Duodenal mucosa (tissue), 2 donors: ENCODE data around the gene ANKEF1.

ENCODE experiments used
- H3K27ac ChIP-seq: one replicate; pipeline ENCODE4 v1.7.0; 2013; ENCODE audit warnings: low read depth, low read length
- H3K27me3 ChIP-seq, 2 donors: one replicate each; pipeline ENCODE4 v1.7.0; 2013; ENCODE audit warnings: low read length in 2 of 2, control low read depth in 1 of 2; ENCODE audit not compliant: insufficient read depth in 2 of 2, control insufficient read depth in 1 of 2
- H3K36me3 ChIP-seq, 2 donors: one replicate each; pipeline ENCODE4 v1.7.0; 2013; ENCODE audit warnings: low read length in 2 of 2, control low read depth in 1 of 2; ENCODE audit not compliant: insufficient read depth in 2 of 2, control insufficient read depth in 1 of 2
- H3K4me1 ChIP-seq, 2 donors: one replicate each; pipeline ENCODE4 v1.7.0; 2013; ENCODE audit warnings: low read length in 2 of 2, control low read depth in 1 of 2; ENCODE audit not compliant: insufficient read depth in 2 of 2, control insufficient read depth in 1 of 2
- H3K4me3 ChIP-seq, 2 donors: one replicate each; pipeline ENCODE4 v1.7.0; 2013; ENCODE audit warnings: low read length in 2 of 2, low read depth in 1 of 2
- H3K9ac ChIP-seq, 2 donors: one replicate each; pipeline ENCODE4 v1.7.0; 2013; ENCODE audit warnings: low read length in 2 of 2, low read depth in 1 of 2
- H3K9me3 ChIP-seq, 2 donors: one replicate each; pipeline ENCODE4 v1.7.0; 2013; ENCODE audit warnings: low read length in 2 of 2, control low read depth in 1 of 2; ENCODE audit not compliant: control insufficient read depth in 1 of 2

The ANKEF1 gene

DNA sequence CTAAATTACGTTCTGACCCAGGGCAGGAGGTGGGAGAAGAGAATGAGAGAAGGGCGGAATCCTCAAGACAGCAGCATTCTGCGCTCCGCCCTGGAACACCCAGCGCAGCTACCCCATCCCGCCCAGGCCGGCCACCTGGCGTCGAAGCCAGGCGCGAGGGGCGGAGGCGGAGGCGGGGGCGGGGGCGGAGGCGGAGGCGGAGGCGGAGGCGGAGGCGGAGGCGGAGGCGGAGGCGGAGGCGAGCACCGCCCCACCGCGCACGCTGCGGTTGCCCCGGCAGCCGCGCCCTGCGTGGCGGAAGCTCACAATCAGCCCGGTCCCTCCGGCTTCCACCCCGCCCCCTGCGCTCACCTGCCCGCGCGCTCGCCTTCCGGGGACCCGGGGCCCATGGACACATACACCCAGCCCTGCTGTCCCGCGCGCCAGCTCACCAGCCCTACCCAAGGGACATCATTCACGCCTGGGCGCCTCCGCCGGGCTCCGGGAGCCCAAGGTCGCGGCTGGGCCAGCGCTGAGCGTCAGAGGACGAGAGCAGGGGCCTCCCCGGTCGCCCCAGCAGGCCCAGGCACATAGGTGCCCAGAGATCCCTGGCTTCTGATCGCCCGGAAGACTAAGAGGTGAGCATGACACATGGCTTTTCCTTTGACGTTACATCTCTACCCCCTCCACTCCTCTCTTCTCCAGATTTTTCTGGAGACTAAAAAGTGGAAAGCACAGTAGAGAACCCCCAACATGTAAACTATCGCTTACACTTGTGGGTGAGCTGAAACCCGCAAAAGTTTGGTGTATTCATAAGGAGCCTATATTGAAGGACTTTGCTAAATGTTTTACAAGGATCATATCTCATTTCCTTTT, at the start of gene ANKEF1:
TSS of gene ANKEF1 (plus strand) at position 271 of the 855 bp plus-strand sequence. CDS start 3,315 bp downstream, outside the sequence.
- Histone ChIP-seq H3K27me3 (no peaks in the 10 kb centered on the region), H3K9ac (peak within 1 kb of the TSS; percentile 35 to 62), H3K4me1 (peaks cover 0 to 10% of the 10 kb centered on the region in 2 donors), H3K4me3 (peak within 1 kb of the TSS; percentile 70 to 83), H3K36me3 (no peaks in the 10 kb centered on the region), H3K27ac (no peak within 1 kb of the TSS), H3K9me3 (no peaks in the 10 kb centered on the region)

- no peak overlapping the region for H3K27ac ChIP-seq
- no peaks in the 10 kb centered on the region for H3K4me1 ChIP-seq
- H3K36me3 ChIP-seq = no peaks in the 10 kb centered on the region
- H3K9me3 ChIP-seq = no peaks in the 10 kb centered on the region
- no peak overlapping the region for H3K9ac ChIP-seq
- H3K27me3 ChIP-seq = no peaks in the 10 kb centered on the region
- H3K4me3 ChIP-seq = no peak overlapping the region
Observed at GRCh38 chr20:9985281-9985680, 49.5 kb upstream of the ANKEF1 start.

- Histone ChIP-seq H3K9ac (no peak overlapping the region), H3K27me3 (no peaks in the 10 kb centered on the region), H3K9me3 (no peaks in the 10 kb centered on the region), H3K36me3 (no peaks in the 10 kb centered on the region), H3K4me3 (no peak overlapping the region), H3K27ac (no peak overlapping the region), H3K4me1 (no peaks in the 10 kb centered on the region)
Observed at GRCh38 chr20:9985773-9986172, 49.0 kb upstream of the ANKEF1 start.

DNA sequence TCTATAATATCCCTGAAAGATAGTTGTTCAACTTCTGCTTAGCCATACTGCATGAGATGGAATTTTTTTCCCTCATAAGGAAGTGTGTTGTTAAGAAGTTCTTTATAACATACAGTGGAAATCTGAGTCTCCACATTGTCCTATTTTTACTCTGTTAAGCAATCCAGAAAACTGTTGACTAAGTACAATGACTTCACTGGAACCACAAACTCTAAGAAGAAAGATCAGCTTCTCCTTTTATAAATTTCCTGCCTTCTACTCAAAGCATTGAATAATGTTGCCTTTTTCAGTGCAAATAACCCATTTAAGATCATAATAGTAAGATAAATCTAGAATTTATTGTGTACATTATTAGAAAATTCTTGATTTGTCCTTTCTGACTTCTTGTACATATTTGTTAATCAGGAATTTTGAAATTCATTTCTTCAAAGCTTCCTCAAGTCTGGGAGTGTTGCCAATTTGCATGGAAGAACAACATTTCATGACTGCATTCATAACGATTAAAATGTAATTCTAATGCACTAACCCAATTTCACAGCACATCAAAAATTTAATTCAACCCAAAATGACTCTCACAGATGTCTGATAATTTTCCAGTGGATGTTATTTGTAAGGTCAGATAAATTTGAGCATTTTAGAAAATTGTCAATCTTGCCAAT, 45.6 kb upstream of the ANKEF1 start:
- H3K4me3 ChIP-seq = no peak overlapping the region
- no peaks in the 10 kb centered on the region for H3K4me1 ChIP-seq
- no peaks in the 10 kb centered on the region for H3K36me3 ChIP-seq
- no peaks in the 10 kb centered on the region for H3K27me3 ChIP-seq
- no peak overlapping the region for H3K27ac ChIP-seq
- no peak overlapping the region for H3K9ac ChIP-seq
- H3K9me3 ChIP-seq = no peaks in the 10 kb centered on the region

- Histone ChIP-seq H3K4me1 (no peaks in the 10 kb centered on the region), H3K4me3 (no peak overlapping the region), H3K9me3 (no peaks in the 10 kb centered on the region), H3K9ac (no peak overlapping the region), H3K36me3 (no peaks in the 10 kb centered on the region), H3K27ac (no peak overlapping the region), H3K27me3 (no peaks in the 10 kb centered on the region)
Observed at GRCh38 chr20:9993137-9993536, 41.6 kb upstream of the ANKEF1 start.

DNA sequence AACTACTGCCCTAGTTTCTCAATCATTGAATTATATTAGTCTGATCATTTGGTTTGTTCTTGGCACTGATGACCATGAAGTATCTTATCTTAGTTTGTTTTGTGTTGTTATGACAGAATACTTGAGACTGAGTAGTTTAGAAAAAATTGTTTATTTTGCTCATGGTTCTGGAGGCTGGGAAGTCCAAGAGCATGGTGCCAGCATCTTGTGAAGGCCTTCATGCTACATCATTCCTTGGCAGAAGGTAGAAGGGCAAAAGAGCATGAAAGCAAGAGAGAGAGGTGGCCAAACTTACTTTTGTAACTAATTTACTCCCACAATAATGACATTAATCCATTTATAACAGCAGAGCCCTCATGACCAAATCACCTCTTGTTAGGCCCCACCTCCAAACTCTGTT, 40.1 kb upstream of the ANKEF1 start:
- no peak overlapping the region for H3K9ac ChIP-seq
- no peak overlapping the region for H3K4me3 ChIP-seq
- no peak overlapping the region for H3K27ac ChIP-seq
- H3K9me3 ChIP-seq = no peaks in the 10 kb centered on the region
- no peaks in the 10 kb centered on the region for H3K27me3 ChIP-seq
- H3K4me1 ChIP-seq = no peaks in the 10 kb centered on the region
- no peaks in the 10 kb centered on the region for H3K36me3 ChIP-seq

- H3K9ac ChIP-seq = no peak overlapping the region
Observed at GRCh38 chr20:9995510-9996272, 39.1 kb upstream of the ANKEF1 start.

GRCh38 chr20:9996944-9997343, 37.8 kb upstream of the ANKEF1 start:
- no peaks in the 10 kb centered on the region for H3K27me3 ChIP-seq
- H3K9ac ChIP-seq = no peak overlapping the region
- H3K9me3 ChIP-seq = no peaks in the 10 kb centered on the region
- no peaks in the 10 kb centered on the region for H3K4me1 ChIP-seq
- H3K4me3 ChIP-seq = no peak overlapping the region
- no peaks in the 10 kb centered on the region for H3K36me3 ChIP-seq
- no peak overlapping the region for H3K27ac ChIP-seq

More at GRCh38 chr20:9995510-9996272, 39.1 kb upstream of the ANKEF1 start:
- Histone ChIP-seq H3K9me3 (no peaks in the 10 kb centered on the region), H3K4me1 (no peaks in the 10 kb centered on the region), H3K27ac (no peak overlapping the region), H3K27me3 (no peaks in the 10 kb centered on the region), H3K4me3 (no peak overlapping the region), H3K36me3 (no peaks in the 10 kb centered on the region)

DNA sequence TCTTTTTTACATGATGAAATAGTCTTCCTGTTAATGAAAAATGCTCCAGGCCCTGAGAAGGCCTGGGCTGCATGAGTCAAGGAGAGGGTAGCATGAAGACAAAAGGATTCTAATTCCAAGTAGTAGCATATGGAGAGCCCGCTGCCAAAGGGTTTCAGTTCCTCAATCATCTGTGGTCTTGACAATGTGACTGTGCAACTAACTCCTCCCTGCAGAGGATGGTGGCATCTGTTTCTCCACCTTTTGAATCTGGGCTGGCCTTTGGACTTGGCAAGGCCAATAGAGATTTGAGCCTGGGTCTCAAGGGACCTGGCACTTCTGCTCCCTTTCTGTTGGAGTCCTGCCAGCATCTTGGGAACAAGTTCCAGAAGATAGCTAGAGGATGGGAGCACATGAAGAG, 35.1 kb upstream of the ANKEF1 start:
- Histone ChIP-seq H3K27me3 (no peaks in the 10 kb centered on the region), H3K36me3 (no peaks in the 10 kb centered on the region), H3K9me3 (no peaks in the 10 kb centered on the region), H3K9ac (no peak overlapping the region), H3K4me3 (no peak overlapping the region), H3K4me1 (no peaks in the 10 kb centered on the region), H3K27ac (no peak overlapping the region)

GRCh38 chr20:10002866-10003265, 31.9 kb upstream of the ANKEF1 start:
- H3K36me3 ChIP-seq = no peaks in the 10 kb centered on the region
- H3K9ac ChIP-seq = no peak overlapping the region
- no peak overlapping the region for H3K4me3 ChIP-seq
- H3K27me3 ChIP-seq = no peaks in the 10 kb centered on the region
- no peaks in the 10 kb centered on the region for H3K4me1 ChIP-seq
- no peaks in the 10 kb centered on the region for H3K9me3 ChIP-seq
- no peak overlapping the region for H3K27ac ChIP-seq
